ENCODE data around the gene BANF2. TPM values are rescaled to one million over a fixed set of nuclear protein-coding genes. Genes with fewer than 3 reads are reported as not detected.

BANF2 gene
- total RNA-seq, 2 donors from 2014 or later: not detected

DNA sequence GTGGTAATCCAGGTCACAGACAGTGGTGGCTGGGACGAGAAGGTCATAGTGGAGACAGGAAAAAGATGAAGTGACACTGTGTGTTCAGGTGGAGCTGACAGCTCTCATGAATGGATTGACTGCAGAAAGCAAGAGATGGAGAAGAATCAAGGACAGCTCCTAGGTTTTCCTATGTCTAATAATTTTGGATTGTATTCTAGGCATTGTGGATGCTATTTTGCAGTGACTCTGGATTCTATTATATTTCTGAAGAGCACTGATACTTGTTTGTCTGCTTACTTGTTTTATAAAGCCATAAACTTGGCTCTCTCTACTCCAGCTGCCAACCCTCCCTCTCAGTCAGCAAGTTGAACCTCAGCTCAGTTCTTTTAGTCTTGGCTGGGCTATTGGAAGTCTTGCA is 58.7 kb downstream of the BANF2 start:
- H3K27ac ChIP-seq: no peak overlapping the region
- peaks cover 0 to 21% of the 10 kb centered on the region in 2 donors for H3K9me3 ChIP-seq
- TF ChIP-seq CTCF (IDR thresholded peaks at IDR 0.05): no peak
- no peaks in the 10 kb centered on the region for H3K27me3 ChIP-seq
- DNase-seq (ENCODE audit: low spot score): no peak
- no peaks in the 10 kb centered on the region for H3K4me1 ChIP-seq
- no peaks in the 10 kb centered on the region for H3K36me3 ChIP-seq
- no peak overlapping the region for H3K4me3 ChIP-seq

GRCh38 chr20:17759449-17759848 is 59.7 kb downstream of the BANF2 start:
- Histone ChIP-seq H3K36me3 (no peaks in the 10 kb centered on the region), H3K27me3 (no peaks in the 10 kb centered on the region), H3K4me1 (no peaks in the 10 kb centered on the region), H3K27ac (no peak overlapping the region), H3K4me3 (no peak overlapping the region), H3K9me3 (peaks cover 0 to 21% of the 10 kb centered on the region in 2 donors)
- DNase-seq (ENCODE audit: low spot score): no peak
- no peak for TF ChIP-seq CTCF (IDR thresholded peaks at IDR 0.05)

GRCh38 chr20:17761604-17762003 is 61.8 kb downstream of the BANF2 start:
- Histone ChIP-seq H3K4me3 (no peak overlapping the region), H3K27me3 (no peaks in the 10 kb centered on the region), H3K36me3 (no peaks in the 10 kb centered on the region), H3K4me1 (no peaks in the 10 kb centered on the region), H3K9me3 (peaks cover 0 to 21% of the 10 kb centered on the region in 2 donors), H3K27ac (no peak overlapping the region)
- TF ChIP-seq CTCF (IDR thresholded peaks at IDR 0.05): no peak
- no peak for DNase-seq (ENCODE audit: low spot score)

DNA sequence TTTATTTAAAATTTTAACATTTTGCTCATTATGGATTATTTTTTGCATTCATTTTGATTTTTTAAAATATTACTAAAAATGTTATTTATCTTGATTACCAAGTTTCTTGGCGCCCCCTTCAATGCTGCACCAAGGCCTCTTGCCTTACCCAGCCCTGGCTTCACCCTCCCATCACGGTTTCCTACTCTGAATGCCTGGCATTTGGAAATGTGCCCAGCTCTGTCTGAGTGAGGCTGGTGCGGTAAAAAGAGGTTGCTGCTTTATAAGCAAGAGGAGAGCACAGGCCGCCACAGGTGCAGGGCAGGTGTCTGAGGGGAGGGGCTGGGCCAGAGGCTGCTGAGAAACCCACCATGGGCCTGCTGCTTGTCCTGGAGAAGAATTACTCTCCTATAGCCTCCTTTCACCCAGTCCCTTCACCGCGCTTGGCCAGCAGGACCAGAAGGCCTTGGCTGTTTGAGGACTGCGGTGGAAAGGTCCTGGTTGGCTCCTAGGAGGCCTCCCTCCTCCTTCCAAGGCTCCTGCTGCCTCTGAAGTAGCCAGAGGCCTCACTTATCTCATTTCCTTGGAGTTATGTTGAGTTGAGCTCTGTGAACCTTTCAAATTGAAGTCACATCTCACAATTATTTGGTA is 62.6 kb downstream of the BANF2 start:
- no peak for DNase-seq (ENCODE audit: low spot score)
- no peaks in the 10 kb centered on the region for H3K27me3 ChIP-seq

GRCh38 chr20:17762873-17763557 is 63.2 kb downstream of the BANF2 start:
- H3K4me1 ChIP-seq: no peaks in the 10 kb centered on the region
- no peak for TF ChIP-seq CTCF (IDR thresholded peaks at IDR 0.05)
- H3K4me3 ChIP-seq: no peak overlapping the region
- no peaks in the 10 kb centered on the region for H3K36me3 ChIP-seq
- DNase-seq (ENCODE audit: low spot score): no peak
- H3K9me3 ChIP-seq: peaks cover 0 to 16% of the 10 kb centered on the region in 2 donors
- no peak overlapping the region for H3K27ac ChIP-seq
- no peaks in the 10 kb centered on the region for H3K27me3 ChIP-seq

More for the DNA sequence above, 62.6 kb downstream of the BANF2 start:
- no peak overlapping the region for H3K4me3 ChIP-seq
- no peak for TF ChIP-seq CTCF (IDR thresholded peaks at IDR 0.05)
- H3K27ac ChIP-seq: no peak overlapping the region
- H3K9me3 ChIP-seq: peaks cover 0 to 21% of the 10 kb centered on the region in 2 donors
- H3K36me3 ChIP-seq: no peaks in the 10 kb centered on the region
- no peaks in the 10 kb centered on the region for H3K4me1 ChIP-seq

All from right atrium auricular region (tissue), 2 donors.